ENCODE measurements around the gene ZNRD2.

DNA sequence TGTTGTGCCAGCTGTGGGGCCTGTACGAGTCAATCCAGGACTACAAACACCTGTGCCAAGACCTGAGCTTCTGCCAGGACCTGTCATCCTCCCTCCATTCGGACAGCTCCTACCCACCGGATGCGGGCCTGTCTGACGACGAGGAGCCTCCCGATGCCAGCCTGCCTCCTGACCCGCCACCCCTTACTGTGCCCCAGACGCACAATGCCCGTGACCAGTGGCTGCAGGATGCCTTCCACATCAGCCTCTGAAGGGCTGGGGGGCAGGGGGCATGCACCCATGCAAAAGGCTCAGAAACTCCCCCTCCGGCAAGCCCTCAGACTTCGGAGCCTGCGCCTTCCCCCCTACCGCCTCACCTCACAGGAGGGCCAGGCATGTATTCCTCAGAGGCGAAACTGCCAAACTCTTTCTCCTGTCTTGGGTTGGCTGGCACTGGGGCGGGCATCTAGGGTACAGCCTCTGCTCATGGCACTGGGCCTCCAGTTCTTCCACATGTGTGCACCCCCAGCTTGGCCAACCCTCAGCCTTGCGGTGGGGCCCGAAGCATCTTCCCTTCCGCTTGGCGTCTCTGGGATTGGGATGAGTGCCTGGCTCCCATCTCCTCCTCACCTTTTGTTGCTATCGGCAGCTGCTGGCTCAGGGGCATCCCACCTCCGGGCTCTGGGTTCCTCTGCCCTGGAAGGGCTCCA lies 3.3 kb downstream of the ZNRD2 start:
- TF ChIP-seq, protein P1, sequence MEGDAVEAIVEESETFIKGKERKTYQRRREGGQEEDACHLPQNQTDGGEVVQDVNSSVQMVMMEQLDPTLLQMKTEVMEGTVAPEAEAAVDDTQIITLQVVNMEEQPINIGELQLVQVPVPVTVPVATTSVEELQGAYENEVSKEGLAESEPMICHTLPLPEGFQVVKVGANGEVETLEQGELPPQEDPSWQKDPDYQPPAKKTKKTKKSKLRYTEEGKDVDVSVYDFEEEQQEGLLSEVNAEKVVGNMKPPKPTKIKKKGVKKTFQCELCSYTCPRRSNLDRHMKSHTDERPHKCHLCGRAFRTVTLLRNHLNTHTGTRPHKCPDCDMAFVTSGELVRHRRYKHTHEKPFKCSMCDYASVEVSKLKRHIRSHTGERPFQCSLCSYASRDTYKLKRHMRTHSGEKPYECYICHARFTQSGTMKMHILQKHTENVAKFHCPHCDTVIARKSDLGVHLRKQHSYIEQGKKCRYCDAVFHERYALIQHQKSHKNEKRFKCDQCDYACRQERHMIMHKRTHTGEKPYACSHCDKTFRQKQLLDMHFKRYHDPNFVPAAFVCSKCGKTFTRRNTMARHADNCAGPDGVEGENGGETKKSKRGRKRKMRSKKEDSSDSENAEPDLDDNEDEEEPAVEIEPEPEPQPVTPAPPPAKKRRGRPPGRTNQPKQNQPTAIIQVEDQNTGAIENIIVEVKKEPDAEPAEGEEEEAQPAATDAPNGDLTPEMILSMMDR (IDR thresholded peaks at IDR 0.05): no peak
- no peak for TF ChIP-seq POLR2A (IDR thresholded peaks at IDR 0.05)
